Effector memory CD8-positive, alpha-beta T cell (primary cell): Measurements from ENCODE around the gene RNF115.
"Not testable (repeated sequence)": the region's sequence is repeated elsewhere in the genome, so short reads cannot be mapped to it uniquely, and the experiment has no call there.

Source experiments
- ATAC-seq: fragments of 150-1000 bp; cut with Tn5 transposase; replicated peaks from 2 replicates; pipeline ENCODE4 v1.10.0; 2021; ENCODE audit warnings: mild to moderate bottlenecking, moderate library complexity
- DNase-seq, 3 experiments: peaks; one replicate each; pipeline ENCODE4 v3.0.0; 2021
- H3K27ac Mint-ChIP-seq, 2 donors: one replicate each; pipeline ENCODE4 v1.8.0; 2022; ENCODE audit warnings: mild to moderate bottlenecking in 2 of 2, mixed read lengths in 2 of 2, moderate library complexity in 2 of 2
- H3K27me3 Mint-ChIP-seq, 2 donors: one replicate each; pipeline ENCODE4 v1.8.0; 2022; ENCODE audit warnings: mixed read lengths in 2 of 2
- H3K36me3 Mint-ChIP-seq: one replicate; pipeline ENCODE4 v1.8.0; 2022; ENCODE audit warnings: mild to moderate bottlenecking, moderate library complexity, mixed read lengths; ENCODE audit not compliant: insufficient read depth
- H3K4me1 Mint-ChIP-seq, 2 donors: one replicate each; pipeline ENCODE4 v1.8.0; 2022; ENCODE audit warnings: low read depth in 2 of 2, mixed read lengths in 2 of 2
- H3K4me3 Mint-ChIP-seq, 2 donors: one replicate each; pipeline ENCODE4 v1.8.0; 2022; ENCODE audit warnings: mild to moderate bottlenecking in 2 of 2, mixed read lengths in 2 of 2, moderate library complexity in 2 of 2
- H3K9me3 Mint-ChIP-seq, 2 donors: one replicate each; pipeline ENCODE4 v1.8.0; 2022; ENCODE audit warnings: mixed read lengths in 2 of 2

The RNF115 gene

GRCh38 chr1:145729196-145729595, 94.7 kb downstream of the RNF115 start:
- DNase-seq (no peak), ATAC-seq (no peak)
- Mint-ChIP-seq H3K27me3 (no peaks in the 10 kb centered on the region), H3K27ac (peak overlapping the region in 1 of 2 donors; percentile 17), H3K4me3 (no peak overlapping the region), H3K9me3 (no peaks in the 10 kb centered on the region), H3K4me1 (peaks cover 0 to 1% of the 10 kb centered on the region in 2 donors), H3K36me3 (peaks cover 8% of the 10 kb centered on the region)

- H3K36me3 Mint-ChIP-seq, ATAC-seq, H3K9me3 Mint-ChIP-seq, DNase-seq, H3K27me3 Mint-ChIP-seq, H3K4me3 Mint-ChIP-seq, H3K27ac Mint-ChIP-seq: not testable (repeated sequence)
- peaks cover 6 to 10% of the 10 kb centered on the region in 2 donors for H3K4me1 Mint-ChIP-seq
Measured at GRCh38 chr1:145726193-145726592, 97.7 kb downstream of the RNF115 start.

GRCh38 chr1:145720878-145721671, 102.8 kb downstream of the RNF115 start:
- Mint-ChIP-seq H3K4me1 (peaks cover 36 to 52% of the 10 kb centered on the region in 2 donors), H3K27me3 (peaks cover 0 to 11% of the 10 kb centered on the region in 2 donors), H3K27ac (peak overlapping the region; percentile 57 to 92), H3K4me3 (peak overlapping the region; percentile 81 to 88), H3K36me3 (peaks cover 4% of the 10 kb centered on the region), H3K9me3 (no peaks in the 10 kb centered on the region)
- ATAC-seq (peak; percentile 80), DNase-seq (peak; percentile 73 to 78 (median 77))

- H3K4me3 Mint-ChIP-seq = peak overlapping the region; percentile 81 to 88
- H3K36me3 Mint-ChIP-seq = peaks cover 4% of the 10 kb centered on the region
- DNase-seq (no peak), ATAC-seq (no peak)
- peaks cover 39 to 54% of the 10 kb centered on the region in 2 donors for H3K4me1 Mint-ChIP-seq
- peaks cover 0 to 11% of the 10 kb centered on the region in 2 donors for H3K27me3 Mint-ChIP-seq
- no peaks in the 10 kb centered on the region for H3K9me3 Mint-ChIP-seq
- peak overlapping the region; percentile 57 to 92 for H3K27ac Mint-ChIP-seq
Measured at GRCh38 chr1:145720556-145720877, 103.4 kb downstream of the RNF115 start.

- Mint-ChIP-seq H3K4me3 (peak within 1 kb of the TSS; percentile 81 to 88), H3K36me3 (no peaks in the 10 kb centered on the region), H3K27ac (peak within 1 kb of the TSS; percentile 89 to 92), H3K27me3 (peaks cover 0 to 11% of the 10 kb centered on the region in 2 donors), H3K9me3 (no peaks in the 10 kb centered on the region), H3K4me1 (peaks cover 42 to 54% of the 10 kb centered on the region in 2 donors)
- peak; percentile 61 for ATAC-seq
- DNase-seq = peak in 1 of 3 experiments; percentile 16
Measured at GRCh38 chr1:145719230-145720079, 104.4 kb downstream of the RNF115 start, which contains the start of gene CD160. CD160 (plus strand) TSS chr1:145719499; CDS start chr1:145728328, 8,829 bp downstream.

GRCh38 chr1:145718465-145718864, 105.4 kb downstream of the RNF115 start:
- H3K9me3 Mint-ChIP-seq, H3K36me3 Mint-ChIP-seq, DNase-seq, ATAC-seq: not testable (repeated sequence)
- Mint-ChIP-seq H3K4me3 (peak overlapping the region in 1 of 2 donors; percentile 81), H3K27ac (peak overlapping the region; percentile 89 to 92), H3K4me1 (peaks cover 42 to 54% of the 10 kb centered on the region in 2 donors), H3K27me3 (peaks cover 0 to 11% of the 10 kb centered on the region in 2 donors)

GRCh38 chr1:145717833-145718232, 106.1 kb downstream of the RNF115 start:
- ATAC-seq (no peak), DNase-seq (no peak)
- Mint-ChIP-seq H3K36me3 (no peaks in the 10 kb centered on the region), H3K27me3 (peaks cover 0 to 11% of the 10 kb centered on the region in 2 donors), H3K9me3 (no peaks in the 10 kb centered on the region), H3K4me1 (peaks cover 42 to 54% of the 10 kb centered on the region in 2 donors), H3K27ac (peak overlapping the region; percentile 84 to 89), H3K4me3 (peak overlapping the region in 1 of 2 donors; percentile 53)

- no peaks in the 10 kb centered on the region for H3K36me3 Mint-ChIP-seq
- peak overlapping the region; percentile 9 to 53 for H3K4me3 Mint-ChIP-seq
- peaks cover 0 to 8% of the 10 kb centered on the region in 2 donors for H3K27me3 Mint-ChIP-seq
- ATAC-seq (peak; percentile 39), DNase-seq (peak in 1 of 3 experiments; percentile 8)
- H3K27ac Mint-ChIP-seq = peak overlapping the region; percentile 84 to 89
- H3K4me1 Mint-ChIP-seq = peaks cover 42 to 50% of the 10 kb centered on the region in 2 donors
- H3K9me3 Mint-ChIP-seq = no peaks in the 10 kb centered on the region
Measured at GRCh38 chr1:145716641-145717345, 107.1 kb downstream of the RNF115 start.

GRCh38 chr1:145714524-145715111, 109.3 kb downstream of the RNF115 start:
- peaks cover 27 to 29% of the 10 kb centered on the region in 2 donors for H3K4me1 Mint-ChIP-seq
- no peaks in the 10 kb centered on the region for H3K27me3 Mint-ChIP-seq
- H3K4me3 Mint-ChIP-seq = no peak overlapping the region
- no peak for DNase-seq
- H3K36me3 Mint-ChIP-seq = no peaks in the 10 kb centered on the region
- no peaks in the 10 kb centered on the region for H3K9me3 Mint-ChIP-seq
- no peak for ATAC-seq
- peak overlapping the region in 1 of 2 donors; percentile 63 for H3K27ac Mint-ChIP-seq

- H3K27me3 Mint-ChIP-seq = no peaks in the 10 kb centered on the region
Measured at GRCh38 chr1:145711213-145711651, 112.7 kb downstream of the RNF115 start.

GRCh38 chr1:145710291-145711027, 113.4 kb downstream of the RNF115 start:
- DNase-seq (no peak), ATAC-seq (no peak)
- Mint-ChIP-seq H3K9me3 (no peaks in the 10 kb centered on the region), H3K4me3 (no peak overlapping the region), H3K36me3 (no peaks in the 10 kb centered on the region), H3K27me3 (no peaks in the 10 kb centered on the region), H3K4me1 (peaks cover 0 to 10% of the 10 kb centered on the region in 2 donors), H3K27ac (no peak overlapping the region)

More at GRCh38 chr1:145711213-145711651, 112.7 kb downstream of the RNF115 start:
- peaks cover 4 to 12% of the 10 kb centered on the region in 2 donors for H3K4me1 Mint-ChIP-seq
- no peaks in the 10 kb centered on the region for H3K36me3 Mint-ChIP-seq
- H3K27ac Mint-ChIP-seq = no peak overlapping the region
- H3K4me3 Mint-ChIP-seq = no peak overlapping the region
- DNase-seq (no peak), ATAC-seq (no peak)
- no peaks in the 10 kb centered on the region for H3K9me3 Mint-ChIP-seq

GRCh38 chr1:145708063-145708462, 115.8 kb downstream of the RNF115 start:
- no peak for ATAC-seq
- H3K4me1 Mint-ChIP-seq = peaks cover 0 to 6% of the 10 kb centered on the region in 2 donors
- H3K9me3 Mint-ChIP-seq = no peaks in the 10 kb centered on the region
- no peak overlapping the region for H3K27ac Mint-ChIP-seq
- H3K27me3 Mint-ChIP-seq = no peaks in the 10 kb centered on the region
- no peaks in the 10 kb centered on the region for H3K36me3 Mint-ChIP-seq
- DNase-seq = no peak
- no peak overlapping the region for H3K4me3 Mint-ChIP-seq
